HG03280 (cell line): ENCODE measurements around the gene ZNRF3.
"Not testable (repeated sequence)": the region's sequence is repeated elsewhere in the genome, so short reads cannot be mapped to it uniquely, and the experiment has no call there.

Experiments
- ATAC-seq: cut with Tn5 transposase; IDR thresholded peaks from one replicate; pipeline ENCODE4 v1.9.1; 2021; ENCODE audit warnings: mild to moderate bottlenecking, moderate library complexity; ENCODE audit not compliant: unreplicated experiment

Gene ZNRF3

GRCh38 chr22:28883917-28884746, 760 bp downstream of the ZNRF3 start:
- ATAC-seq = no peak

GRCh38 chr22:28884747-28885350, 1.5 kb downstream of the ZNRF3 start:
- ATAC-seq = no peak

GRCh38 chr22:28885939-28886338, 2.6 kb downstream of the ZNRF3 start:
- ATAC-seq = no peak

- not testable (repeated sequence) for ATAC-seq
These were observed 3.3 kb downstream of the ZNRF3 start for GRCh38 chr22:28886679-28887078.

- no peak for ATAC-seq
These were observed 4.5 kb downstream of the ZNRF3 start for GRCh38 chr22:28887725-28888459.

- ATAC-seq = no peak
These were observed 6.2 kb downstream of the ZNRF3 start for GRCh38 chr22:28889478-28890024.

GRCh38 chr22:28891156-28891733, 7.9 kb downstream of the ZNRF3 start:
- ATAC-seq = no peak

GRCh38 chr22:28892175-28892731, 8.9 kb downstream of the ZNRF3 start:
- ATAC-seq = no peak

GRCh38 chr22:28893810-28894209, 10.4 kb downstream of the ZNRF3 start:
- no peak for ATAC-seq

- no peak for ATAC-seq
These were observed 11.0 kb downstream of the ZNRF3 start for GRCh38 chr22:28894334-28894733.

GRCh38 chr22:28894807-28895206, 11.4 kb downstream of the ZNRF3 start:
- ATAC-seq = no peak

GRCh38 chr22:28896611-28897010, 13.2 kb downstream of the ZNRF3 start:
- no peak for ATAC-seq

GRCh38 chr22:28898233-28898629, 14.9 kb downstream of the ZNRF3 start:
- no peak for ATAC-seq

GRCh38 chr22:28899199-28899853, 16.0 kb downstream of the ZNRF3 start:
- no peak for ATAC-seq

GRCh38 chr22:28900379-28900925, 17.1 kb downstream of the ZNRF3 start:
- ATAC-seq = no peak

- ATAC-seq = no peak
These were observed 19.1 kb downstream of the ZNRF3 start for GRCh38 chr22:28902490-28902889.

GRCh38 chr22:28903080-28903479, 19.7 kb downstream of the ZNRF3 start:
- no peak for ATAC-seq

- ATAC-seq = no peak
These were observed 20.4 kb downstream of the ZNRF3 start for GRCh38 chr22:28903729-28904128.

- ATAC-seq = no peak
These were observed 21.0 kb downstream of the ZNRF3 start for GRCh38 chr22:28904211-28904896.
